Activated naive CD4-positive, alpha-beta T cell treated with anti-CD3 and anti-CD28 coated beads for 36 hours (primary cell): ENCODE results near the gene GPR176. TPM values are rescaled to one million over a fixed set of nuclear protein-coding genes. Genes with fewer than 3 reads are reported as not detected.

Experiments used
- CTCF ChIA-PET: fragments of 350-600 bp; sonication (Branson Sonifier 250); formaldehyde crosslinking; loops from one replicate; lab custom pipeline; 2021; ENCODE audit warnings: antibody characterized with exemption; lab: Charles Lee
- DNase-seq: peaks from one replicate; pipeline ENCODE4 v3.0.0-alpha.2; 2020
- H3K27ac Mint-ChIP-seq: one replicate; pipeline ENCODE4 v1.8.0; 2021; ENCODE audit warnings: mild to moderate bottlenecking, mixed read lengths
- H3K27me3 Mint-ChIP-seq: one replicate; pipeline ENCODE4 v1.8.0; 2021; ENCODE audit warnings: low read depth, mixed read lengths
- H3K36me3 Mint-ChIP-seq: one replicate; pipeline ENCODE4 v1.8.0; 2021; ENCODE audit warnings: low read depth, mixed read lengths
- H3K4me1 Mint-ChIP-seq: one replicate; pipeline ENCODE4 v1.8.0; 2021; ENCODE audit warnings: low read depth, mixed read lengths
- H3K4me3 Mint-ChIP-seq: one replicate; pipeline ENCODE4 v1.8.0; 2021; ENCODE audit warnings: mild to moderate bottlenecking, moderate library complexity, mixed read lengths
- H3K9me3 Mint-ChIP-seq: one replicate; pipeline ENCODE4 v1.8.0; 2021; ENCODE audit warnings: mixed read lengths
- intact Hi-C: fragments of 100-400 bp; cut with micrococcal nuclease; formaldehyde crosslinking; loops from one replicate; pipeline ENCODE4 v1.15.1; 2023
- total RNA-seq, 2 experiments: library from RNA; stranded (reverse); gene quantifications; one replicate each; pipeline ENCODE4 v1.2.3, GENCODE V29; 2021

The GPR176 gene, protein sequence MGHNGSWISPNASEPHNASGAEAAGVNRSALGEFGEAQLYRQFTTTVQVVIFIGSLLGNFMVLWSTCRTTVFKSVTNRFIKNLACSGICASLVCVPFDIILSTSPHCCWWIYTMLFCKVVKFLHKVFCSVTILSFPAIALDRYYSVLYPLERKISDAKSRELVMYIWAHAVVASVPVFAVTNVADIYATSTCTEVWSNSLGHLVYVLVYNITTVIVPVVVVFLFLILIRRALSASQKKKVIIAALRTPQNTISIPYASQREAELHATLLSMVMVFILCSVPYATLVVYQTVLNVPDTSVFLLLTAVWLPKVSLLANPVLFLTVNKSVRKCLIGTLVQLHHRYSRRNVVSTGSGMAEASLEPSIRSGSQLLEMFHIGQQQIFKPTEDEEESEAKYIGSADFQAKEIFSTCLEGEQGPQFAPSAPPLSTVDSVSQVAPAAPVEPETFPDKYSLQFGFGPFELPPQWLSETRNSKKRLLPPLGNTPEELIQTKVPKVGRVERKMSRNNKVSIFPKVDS
- total RNA-seq, result under 1 TPM; 0.17 to 0.24 TPM

- intact Hi-C loops, result loop anchor here (5.0 kb wide), 1 partner anchor 242 kb away; the partner anchor contains the start of gene BUB1B
- Mint-ChIP-seq H3K36me3 (no peaks in the 10 kb centered on the region), H3K27me3 (peaks cover 20% of the 10 kb centered on the region), H3K9me3 (no peaks in the 10 kb centered on the region), H3K4me1 (peaks cover 10% of the 10 kb centered on the region), H3K4me3 (peak within 1 kb of the TSS; percentile 84), H3K27ac (peak within 1 kb of the TSS; percentile 65)
- DNase-seq, result peak; percentile 30
- CTCF ChIA-PET, result interaction anchor here (1.0 kb wide), 1 partner anchor 32 kb away, joined by 3 read pairs; no protein-coding TSS in a partner anchor
These were observed at the start of gene GPR176 for GRCh38 chr15:39919748-39920509. Gene GPR176, minus strand, starts transcription at chr15:39920266. Its CDS starts 240 bp downstream, at chr15:39920026.

GRCh38 chr15:39969002-39969394 is 48.9 kb upstream of the GPR176 start:
- peaks cover 22% of the 10 kb centered on the region for H3K4me1 Mint-ChIP-seq
- peaks cover 26% of the 10 kb centered on the region for H3K36me3 Mint-ChIP-seq
- no peak overlapping the region for H3K27ac Mint-ChIP-seq
- no peaks in the 10 kb centered on the region for H3K27me3 Mint-ChIP-seq
- no peak overlapping the region for H3K4me3 Mint-ChIP-seq
- intact Hi-C loops, result no loop called here
- CTCF ChIA-PET, result interaction anchor here (0.7 kb wide), 1 partner anchor 73 kb away, joined by 4 read pairs; no protein-coding TSS in a partner anchor
- H3K9me3 Mint-ChIP-seq, result no peaks in the 10 kb centered on the region
- no peak for DNase-seq

GRCh38 chr15:39968273-39969001 is 48.4 kb upstream of the GPR176 start:
- Mint-ChIP-seq H3K27ac (no peak overlapping the region), H3K4me3 (no peak overlapping the region), H3K27me3 (no peaks in the 10 kb centered on the region), H3K9me3 (no peaks in the 10 kb centered on the region), H3K4me1 (peaks cover 22% of the 10 kb centered on the region), H3K36me3 (peaks cover 24% of the 10 kb centered on the region)
- intact Hi-C loops, result no loop called here
- CTCF ChIA-PET, result interaction anchor here (0.7 kb wide), 1 partner anchor 72 kb away, joined by 4 read pairs; no protein-coding TSS in a partner anchor
- DNase-seq, result no peak

GRCh38 chr15:39966521-39966920 is 46.5 kb upstream of the GPR176 start:
- CTCF ChIA-PET, result no interaction called here
- no peak for DNase-seq
- H3K4me1 Mint-ChIP-seq, result peaks cover 22% of the 10 kb centered on the region
- H3K4me3 Mint-ChIP-seq, result no peak overlapping the region
- intact Hi-C loops, result no loop called here
- H3K27me3 Mint-ChIP-seq, result no peaks in the 10 kb centered on the region
- no peak overlapping the region for H3K27ac Mint-ChIP-seq
- peaks cover 27% of the 10 kb centered on the region for H3K36me3 Mint-ChIP-seq
- no peaks in the 10 kb centered on the region for H3K9me3 Mint-ChIP-seq

- Mint-ChIP-seq H3K4me3 (no peak overlapping the region), H3K27ac (no peak overlapping the region), H3K36me3 (peaks cover 23% of the 10 kb centered on the region), H3K4me1 (peaks cover 9% of the 10 kb centered on the region), H3K27me3 (no peaks in the 10 kb centered on the region), H3K9me3 (no peaks in the 10 kb centered on the region)
- DNase-seq, result no peak
- intact Hi-C loops, result no loop called here
- CTCF ChIA-PET, result no interaction called here
These were observed 43.7 kb upstream of the GPR176 start for GRCh38 chr15:39963786-39964185.

- Mint-ChIP-seq H3K27ac (no peak overlapping the region), H3K9me3 (no peaks in the 10 kb centered on the region), H3K27me3 (no peaks in the 10 kb centered on the region), H3K4me3 (no peak overlapping the region), H3K36me3 (peaks cover 22% of the 10 kb centered on the region), H3K4me1 (no peaks in the 10 kb centered on the region)
- DNase-seq, result no peak
- CTCF ChIA-PET, result interaction anchor here (1.6 kb wide), 1 partner anchor 74 kb away, joined by 5 read pairs; no protein-coding TSS in a partner anchor
- intact Hi-C loops, result no loop called here
These were observed 41.0 kb upstream of the GPR176 start for GRCh38 chr15:39961051-39961450.

GRCh38 chr15:39960411-39960810 is 40.3 kb upstream of the GPR176 start:
- H3K4me1 Mint-ChIP-seq, result no peaks in the 10 kb centered on the region
- intact Hi-C loops, result no loop called here
- peaks cover 19% of the 10 kb centered on the region for H3K36me3 Mint-ChIP-seq
- H3K27ac Mint-ChIP-seq, result no peak overlapping the region
- CTCF ChIA-PET, result no interaction called here
- DNase-seq, result no peak
- H3K4me3 Mint-ChIP-seq, result no peak overlapping the region
- H3K9me3 Mint-ChIP-seq, result no peaks in the 10 kb centered on the region
- H3K27me3 Mint-ChIP-seq, result no peaks in the 10 kb centered on the region

DNA sequence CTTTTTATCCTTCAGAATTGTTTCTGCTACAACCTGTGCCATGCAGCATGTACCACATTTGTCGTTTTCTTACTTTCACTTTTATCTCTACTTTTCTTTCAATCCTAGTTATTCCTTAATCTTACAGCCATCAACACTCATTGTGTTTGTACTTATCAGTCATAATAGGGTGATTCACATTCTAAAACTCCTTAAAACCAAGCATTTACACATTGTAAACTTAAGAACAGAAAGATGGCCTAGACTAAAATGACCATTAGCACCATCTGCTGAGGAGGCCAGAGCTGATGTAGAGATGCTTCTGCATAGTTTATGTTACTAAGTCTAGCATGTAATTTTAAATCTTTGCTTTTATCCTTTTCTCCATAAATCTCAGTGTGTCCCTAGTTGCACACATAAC is 39.3 kb upstream of the GPR176 start:
- H3K4me1 Mint-ChIP-seq, result no peaks in the 10 kb centered on the region
- H3K9me3 Mint-ChIP-seq, result no peaks in the 10 kb centered on the region
- peaks cover 18% of the 10 kb centered on the region for H3K36me3 Mint-ChIP-seq
- H3K4me3 Mint-ChIP-seq, result no peak overlapping the region
- H3K27ac Mint-ChIP-seq, result no peak overlapping the region
- CTCF ChIA-PET, result no interaction called here
- H3K27me3 Mint-ChIP-seq, result no peaks in the 10 kb centered on the region
- DNase-seq, result no peak
- intact Hi-C loops, result no loop called here

GRCh38 chr15:39957481-39957880 is 37.4 kb upstream of the GPR176 start:
- Mint-ChIP-seq H3K4me3 (no peak overlapping the region), H3K27ac (no peak overlapping the region), H3K4me1 (no peaks in the 10 kb centered on the region), H3K27me3 (no peaks in the 10 kb centered on the region), H3K9me3 (no peaks in the 10 kb centered on the region), H3K36me3 (peaks cover 19% of the 10 kb centered on the region)
- CTCF ChIA-PET, result interaction anchor here (0.5 kb wide), 1 partner anchor 23 kb away, joined by 7 read pairs; no protein-coding TSS in a partner anchor
- DNase-seq, result no peak
- intact Hi-C loops, result no loop called here

DNA sequence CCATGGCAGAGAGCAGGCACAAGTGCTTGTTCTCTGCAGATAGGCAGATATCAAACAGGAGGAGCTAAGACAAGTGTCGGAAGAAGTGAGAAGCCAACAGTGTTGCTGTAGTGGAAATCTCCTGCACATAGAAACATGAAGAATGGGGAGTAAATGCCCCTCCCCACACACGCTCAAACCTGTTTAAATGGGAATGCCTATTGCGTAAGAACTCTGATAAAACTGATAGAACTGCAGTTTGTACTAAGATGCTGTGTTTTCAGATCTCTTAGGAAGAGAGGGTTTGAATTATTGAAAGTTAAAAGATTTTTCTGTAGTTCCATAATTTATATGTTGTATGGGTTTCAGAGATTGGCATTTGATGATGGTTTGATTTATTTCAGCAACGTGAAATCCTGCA is 33.5 kb upstream of the GPR176 start:
- H3K9me3 Mint-ChIP-seq, result no peaks in the 10 kb centered on the region
- CTCF ChIA-PET, result interaction anchor here (0.8 kb wide), 1 partner anchor 66 kb away, joined by 3 read pairs; no protein-coding TSS in a partner anchor
- H3K27me3 Mint-ChIP-seq, result no peaks in the 10 kb centered on the region
- H3K4me1 Mint-ChIP-seq, result no peaks in the 10 kb centered on the region
- peaks cover 25% of the 10 kb centered on the region for H3K36me3 Mint-ChIP-seq
- H3K27ac Mint-ChIP-seq, result no peak overlapping the region
- H3K4me3 Mint-ChIP-seq, result no peak overlapping the region
- intact Hi-C loops, result no loop called here
- DNase-seq, result no peak

DNA sequence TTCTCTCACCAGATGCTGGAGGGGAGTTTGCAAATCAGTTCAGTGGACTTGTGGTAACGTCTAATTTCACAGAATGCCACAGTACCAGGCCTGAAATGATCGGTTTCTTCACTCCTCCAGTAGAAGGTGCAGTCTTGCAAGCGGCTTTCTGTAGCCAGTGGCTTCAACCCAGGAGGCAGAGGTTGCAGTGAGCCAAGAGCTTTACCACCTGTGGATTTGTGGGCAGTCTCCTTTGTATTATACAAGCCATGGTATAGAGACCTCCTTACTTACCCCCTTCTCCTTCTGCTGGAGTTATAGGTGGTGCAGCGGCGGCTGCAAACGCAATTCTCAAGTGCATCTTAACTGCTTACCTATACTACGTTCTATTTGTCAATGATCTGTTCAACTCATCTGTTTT is 31.5 kb upstream of the GPR176 start:
- DNase-seq, result no peak
- Mint-ChIP-seq H3K27me3 (no peaks in the 10 kb centered on the region), H3K4me1 (peaks cover 3% of the 10 kb centered on the region), H3K9me3 (no peaks in the 10 kb centered on the region), H3K4me3 (no peak overlapping the region), H3K27ac (no peak overlapping the region), H3K36me3 (peaks cover 20% of the 10 kb centered on the region)
- CTCF ChIA-PET, result no interaction called here
- intact Hi-C loops, result no loop called here

DNA sequence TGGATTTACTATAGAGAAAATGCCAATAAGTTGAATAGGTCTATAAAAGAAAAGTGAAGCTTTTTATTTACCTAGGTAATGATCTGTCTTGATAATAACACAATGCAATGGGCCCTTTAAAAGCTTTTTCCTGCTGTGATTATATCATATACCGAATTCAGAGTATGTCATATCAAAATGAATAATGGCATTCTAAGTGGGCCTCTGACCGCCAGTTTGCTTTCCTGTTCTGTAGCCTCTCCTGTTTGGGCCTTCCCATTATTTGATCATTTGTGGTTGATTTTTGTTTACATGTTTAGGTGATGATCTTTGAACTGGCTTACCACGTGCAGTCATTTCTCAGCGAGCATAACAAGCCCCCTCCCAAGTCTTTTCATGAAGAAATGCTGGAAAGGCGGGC is 28.8 kb upstream of the GPR176 start:
- Mint-ChIP-seq H3K27ac (no peak overlapping the region), H3K9me3 (no peaks in the 10 kb centered on the region), H3K36me3 (peaks cover 31% of the 10 kb centered on the region), H3K4me1 (peaks cover 3% of the 10 kb centered on the region), H3K4me3 (no peak overlapping the region), H3K27me3 (no peaks in the 10 kb centered on the region)
- DNase-seq, result no peak
- CTCF ChIA-PET, result no interaction called here
- intact Hi-C loops, result no loop called here
